ENCODE measurements around the gene DNAJB6. TPM values are rescaled to one million over a fixed set of nuclear protein-coding genes. Genes with fewer than 3 reads are reported as not detected.
"Not testable (repeated sequence)": the region's sequence is repeated elsewhere in the genome, so short reads cannot be mapped to it uniquely, and the experiment has no call there.

DNAJB6 gene
- total RNA-seq, 1 donor from 2014 or later = 26.3 TPM

- DNase-seq (ENCODE audit: low spot score) (no peak), ATAC-seq (peak; percentile 28)
These were observed 16.2 kb upstream of the DNAJB6 start for GRCh38 chr7:157320608-157320980.

DNA sequence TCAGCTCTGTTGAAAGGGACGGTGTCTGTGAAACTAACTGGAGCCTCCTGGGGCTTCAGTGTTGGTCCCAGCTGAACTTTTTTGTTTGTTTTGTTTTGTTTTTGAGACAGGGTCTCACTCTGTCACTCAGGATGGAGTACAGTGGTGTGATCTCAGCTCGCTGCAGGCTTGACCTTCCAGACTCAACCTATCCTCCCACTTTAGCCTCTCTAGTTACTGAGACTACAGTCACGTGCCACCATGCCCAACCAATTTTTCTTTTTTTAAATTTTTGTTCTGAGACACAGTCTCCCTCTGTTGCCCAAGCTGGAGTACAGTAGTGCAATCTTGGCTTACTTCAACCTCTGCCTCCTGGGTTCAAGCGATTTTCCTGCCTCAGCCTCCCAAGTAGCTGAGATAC lies 13.4 kb upstream of the DNAJB6 start:
- no peak for DNase-seq (ENCODE audit: low spot score)
- no peak for ATAC-seq

DNA sequence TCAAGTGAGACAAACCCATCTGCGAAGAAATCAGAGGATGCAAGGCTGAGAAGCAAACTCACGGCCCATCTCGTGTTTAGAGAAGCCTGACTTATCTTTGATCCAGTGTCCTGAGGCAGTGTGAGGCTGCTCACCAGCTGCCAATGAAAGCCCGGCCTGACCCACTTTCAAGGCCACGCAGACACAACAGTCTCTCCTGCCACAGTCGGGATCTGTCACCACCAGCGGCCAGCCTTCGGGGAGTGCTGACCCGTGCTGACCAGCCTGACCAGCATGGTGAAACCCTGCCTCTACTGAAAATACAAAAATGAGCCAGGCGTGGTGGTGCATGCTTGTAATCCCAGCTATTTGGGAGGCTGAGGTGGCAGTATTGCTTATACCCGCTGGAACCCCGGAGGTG lies 7.4 kb upstream of the DNAJB6 start:
- no peak for ATAC-seq
- no peak for DNase-seq (ENCODE audit: low spot score)

- ATAC-seq = not testable (repeated sequence)
These were observed 6.2 kb upstream of the DNAJB6 start for GRCh38 chr7:157330567-157330966.

DNA sequence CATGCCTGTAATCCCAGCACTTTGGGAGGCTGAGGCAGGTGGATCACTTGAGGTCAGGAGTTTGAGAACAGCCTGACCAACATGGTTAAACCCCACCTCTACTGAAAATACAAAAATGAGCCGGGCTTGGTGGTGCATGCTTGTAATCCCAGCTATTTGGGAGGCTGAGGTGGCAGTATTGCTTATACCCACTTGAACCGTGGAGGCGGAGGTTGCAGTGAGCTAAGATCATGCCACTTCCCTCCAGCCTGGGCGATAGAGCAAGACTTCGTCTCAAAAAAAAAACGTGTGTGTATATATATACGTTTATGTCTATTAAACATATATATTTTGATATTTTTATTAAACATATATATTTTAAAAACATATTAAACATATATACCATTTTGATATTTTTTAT lies 5.8 kb upstream of the DNAJB6 start:
- DNase-seq (ENCODE audit: low spot score); ATAC-seq: not testable (repeated sequence)

More at GRCh38 chr7:157330567-157330966, 6.2 kb upstream of the DNAJB6 start:
- DNase-seq (ENCODE audit: low spot score) = not testable (repeated sequence)

GRCh38 chr7:157335236-157335635 lies 1.6 kb upstream of the DNAJB6 start:
- no peak for ATAC-seq
- DNase-seq (ENCODE audit: low spot score) = no peak

- DNase-seq (ENCODE audit: low spot score) (no peak), ATAC-seq (no peak)
These were observed 817 bp upstream of the DNAJB6 start for GRCh38 chr7:157335991-157336382.

DNA sequence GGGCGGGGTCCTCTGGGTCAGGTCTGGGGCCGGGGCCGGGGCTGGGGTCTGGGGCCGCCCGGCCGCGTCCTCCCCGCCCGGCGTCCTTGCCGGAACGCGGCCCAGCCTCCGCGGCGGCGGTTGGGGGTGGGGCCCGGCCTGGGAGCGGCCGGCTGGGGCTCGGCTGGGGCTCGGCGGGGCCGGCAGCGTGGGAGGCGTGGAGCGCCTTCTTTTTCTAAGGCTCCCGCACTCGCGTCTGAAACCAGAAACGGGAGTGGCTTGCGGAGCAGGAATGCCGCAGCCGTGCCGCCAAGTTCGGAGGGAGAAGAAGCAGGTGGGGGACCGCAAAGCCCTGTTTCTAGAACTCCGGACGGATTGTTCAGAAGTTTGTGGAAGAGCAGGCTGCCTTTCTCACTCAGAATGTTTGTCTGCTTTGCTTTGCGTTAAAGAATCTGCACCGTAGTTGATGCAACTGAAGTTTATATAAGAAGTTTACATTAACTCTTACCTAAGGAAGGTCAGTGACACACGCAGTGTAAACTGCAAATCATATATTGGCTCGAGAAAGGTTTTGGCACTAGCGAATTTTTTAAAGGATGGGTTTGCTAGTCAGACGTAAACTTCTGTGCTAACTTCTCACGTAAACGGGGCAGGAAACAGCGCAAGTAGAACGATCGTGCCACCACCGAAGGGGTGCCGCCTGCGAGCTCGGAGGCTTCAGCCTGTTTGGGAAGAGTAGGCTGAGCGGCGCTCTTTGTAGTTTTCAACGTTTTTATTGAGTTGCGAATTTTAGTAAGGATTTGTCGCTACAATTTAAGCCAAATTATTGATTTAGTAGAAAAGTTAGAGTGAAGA lies 729 bp downstream of the DNAJB6 start:
- DNase-seq (ENCODE audit: low spot score) (peak; percentile 69), ATAC-seq (peak; percentile 80)

GRCh38 chr7:157339777-157340677 lies 3.2 kb downstream of the DNAJB6 start:
- DNase-seq (ENCODE audit: low spot score) (peak; percentile 54), ATAC-seq (peak; percentile 33)

DNA sequence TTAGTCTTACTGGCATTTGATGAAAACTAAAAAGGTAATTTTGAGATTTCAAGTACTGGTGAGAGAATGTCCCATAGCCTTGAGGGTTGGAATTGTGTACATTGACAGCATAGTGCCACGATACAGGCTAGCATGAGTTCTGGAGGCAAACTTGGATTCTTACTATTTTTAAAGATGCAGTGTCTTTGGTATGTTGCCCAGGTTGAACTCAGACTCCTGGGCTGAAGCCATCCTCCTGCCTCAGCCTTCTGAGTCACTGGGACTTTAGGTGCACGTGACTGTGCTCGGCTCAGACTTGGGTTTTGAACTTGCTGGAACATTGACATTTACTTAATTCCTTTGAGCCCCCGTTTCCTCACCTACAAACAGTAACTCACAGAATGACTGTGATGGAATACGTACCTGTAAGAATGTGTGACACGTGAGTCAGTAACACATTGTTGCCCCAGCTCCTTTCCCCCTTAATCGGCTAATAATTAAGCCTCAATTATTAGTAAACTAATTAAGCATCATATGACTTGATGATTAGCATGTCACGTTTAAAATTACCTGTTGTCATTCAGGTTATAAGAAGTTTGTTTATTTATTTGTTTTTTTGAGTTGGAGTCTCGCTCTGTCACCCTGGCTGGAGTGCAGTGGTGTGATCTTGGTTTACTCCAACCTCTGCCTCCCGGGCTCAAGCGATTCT lies 10.6 kb downstream of the DNAJB6 start:
- ATAC-seq (no peak), DNase-seq (ENCODE audit: low spot score) (no peak)

DNA sequence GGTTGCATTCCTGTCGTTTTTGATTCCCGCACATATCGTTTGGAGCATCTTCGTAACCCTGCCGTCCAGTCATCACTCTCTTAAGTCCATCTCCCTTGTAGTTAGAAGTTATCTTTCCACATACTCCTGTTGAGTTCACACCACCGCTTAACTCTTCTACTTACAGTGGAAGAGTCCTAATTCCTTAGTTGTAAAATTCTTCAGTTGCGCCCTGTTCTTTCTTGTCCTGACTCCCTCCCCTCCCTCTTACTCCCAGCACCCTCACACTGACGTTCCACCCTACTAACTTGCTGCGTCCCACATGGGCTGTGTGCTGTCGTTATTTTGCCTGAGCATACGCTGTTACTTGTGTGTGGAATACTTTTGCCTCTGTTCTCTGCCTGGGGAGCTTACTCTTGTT lies 11.7 kb downstream of the DNAJB6 start:
- DNase-seq (ENCODE audit: low spot score) (no peak), ATAC-seq (no peak)

DNA sequence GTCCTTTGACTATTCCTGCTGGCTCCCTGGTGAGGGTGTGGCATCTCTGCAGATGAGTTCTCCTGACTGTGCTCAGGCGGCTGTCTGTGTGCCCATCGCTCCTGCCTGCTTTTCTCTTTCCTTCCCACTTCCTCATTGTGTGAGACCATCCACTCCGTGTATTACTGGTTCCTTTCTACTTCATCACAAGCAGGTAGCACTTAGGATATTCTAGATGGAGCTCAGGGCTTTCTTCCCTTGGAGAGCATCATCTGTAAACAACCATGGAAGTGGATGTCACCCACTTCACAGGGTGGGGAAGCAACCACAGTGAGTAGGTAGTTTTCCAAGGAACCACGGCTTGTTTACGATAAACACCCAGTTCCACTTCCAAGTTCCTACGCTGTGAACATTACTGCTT lies 15.7 kb downstream of the DNAJB6 start:
- DNase-seq (ENCODE audit: low spot score) (no peak), ATAC-seq (no peak)

DNA sequence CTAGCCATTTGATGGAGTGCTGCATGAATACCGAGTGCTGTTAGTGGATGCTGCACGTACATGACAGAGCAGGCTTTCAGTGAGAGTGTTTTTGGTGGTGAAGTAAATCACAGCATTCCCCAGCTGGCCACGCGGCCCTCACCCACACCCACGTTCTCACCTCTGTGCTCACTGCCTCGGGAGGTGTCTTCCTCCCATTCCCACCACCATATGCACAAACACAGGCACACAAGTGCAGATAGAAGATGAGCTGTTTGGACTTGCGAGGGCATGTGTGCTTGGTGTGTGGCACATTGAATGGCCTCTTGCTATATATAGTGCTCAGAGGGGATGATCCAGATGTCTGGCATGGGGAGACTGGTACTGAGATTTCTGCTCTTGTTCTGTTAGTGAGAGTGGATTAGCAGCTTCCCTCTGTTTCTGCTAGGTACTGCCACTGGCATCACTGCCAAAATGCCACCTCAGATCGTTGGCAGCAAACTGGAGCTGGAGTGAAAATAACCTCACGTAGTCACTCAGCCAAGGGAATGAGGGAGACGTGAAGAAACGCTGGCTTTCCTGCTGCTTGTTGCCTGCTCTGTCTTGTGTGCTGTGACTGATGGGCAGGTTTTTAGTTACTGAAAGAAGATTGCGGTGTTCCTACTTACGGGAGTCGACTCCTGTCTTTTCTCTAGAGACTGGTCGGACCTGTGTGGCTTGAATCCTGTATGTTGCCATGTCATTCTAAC lies 19.1 kb downstream of the DNAJB6 start:
- no peak for DNase-seq (ENCODE audit: low spot score)
- ATAC-seq = peak; percentile 81

DNA sequence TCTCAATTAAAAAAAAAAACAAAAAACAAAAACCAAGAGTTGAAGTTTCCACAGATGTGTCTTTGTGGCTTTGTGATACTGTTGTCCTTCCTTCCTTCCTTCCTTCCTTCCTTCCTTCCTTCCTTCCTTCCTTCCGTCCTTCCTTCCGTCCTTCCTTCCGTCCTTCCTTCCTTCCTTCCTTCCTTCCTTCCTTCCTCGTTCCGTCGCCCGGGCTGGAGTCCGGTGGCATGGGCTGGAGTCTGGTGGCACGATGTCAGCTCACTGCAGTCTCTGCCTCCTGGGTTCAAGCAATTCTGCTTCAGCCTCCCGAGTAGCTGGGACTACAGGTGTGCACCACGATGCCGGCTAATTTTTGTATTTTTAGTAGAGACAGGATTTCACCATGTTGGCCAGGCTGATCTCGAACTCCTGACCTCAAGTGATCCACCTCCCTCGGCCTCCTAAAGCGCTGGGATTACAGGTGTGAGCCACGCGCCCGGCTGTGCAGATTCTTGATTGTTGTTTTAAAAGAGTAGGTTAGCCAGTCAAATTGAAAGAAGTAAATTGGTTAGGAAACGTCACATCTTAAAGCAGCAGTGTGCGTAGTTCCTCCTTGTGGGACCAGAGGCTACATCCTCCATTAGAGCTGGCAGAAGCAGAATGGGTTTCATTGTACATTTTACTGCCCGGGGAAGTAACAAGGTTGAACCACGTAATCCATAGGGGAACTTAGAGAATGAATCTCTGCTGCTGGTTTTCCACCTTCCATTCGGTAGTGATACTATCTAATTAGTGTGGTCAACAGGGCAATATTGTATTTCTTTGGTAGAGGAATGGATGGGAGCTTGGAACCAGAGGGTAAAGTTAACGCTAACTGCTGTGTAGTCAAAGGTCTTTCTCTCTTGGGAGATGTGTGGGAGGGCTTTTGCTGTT lies 20.6 kb downstream of the DNAJB6 start:
- no peak for DNase-seq (ENCODE audit: low spot score)
- ATAC-seq = peak; percentile 12

GRCh38 chr7:157358041-157358752 lies 21.4 kb downstream of the DNAJB6 start:
- no peak for DNase-seq (ENCODE audit: low spot score)

DNA sequence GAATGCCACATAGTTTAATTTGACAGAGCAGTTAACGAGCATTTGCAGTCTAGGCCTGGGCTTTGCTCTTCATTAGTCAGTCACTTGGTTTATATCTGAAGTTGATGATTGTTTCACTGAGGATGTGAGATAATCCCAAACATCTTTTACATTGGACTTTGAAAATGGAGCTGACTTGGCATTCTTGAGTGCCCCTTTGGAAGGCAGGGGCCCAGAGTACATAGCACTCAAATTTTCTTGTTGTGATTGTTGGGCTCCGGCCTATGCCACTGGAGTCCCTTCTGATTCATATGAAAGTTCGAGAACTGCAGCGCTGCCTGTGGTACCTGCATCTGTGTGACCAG lies 21.9 kb downstream of the DNAJB6 start:
- DNase-seq (ENCODE audit: low spot score) (no peak), ATAC-seq (no peak)

More at GRCh38 chr7:157358041-157358752, 21.4 kb downstream of the DNAJB6 start:
- ATAC-seq = no peak

DNA sequence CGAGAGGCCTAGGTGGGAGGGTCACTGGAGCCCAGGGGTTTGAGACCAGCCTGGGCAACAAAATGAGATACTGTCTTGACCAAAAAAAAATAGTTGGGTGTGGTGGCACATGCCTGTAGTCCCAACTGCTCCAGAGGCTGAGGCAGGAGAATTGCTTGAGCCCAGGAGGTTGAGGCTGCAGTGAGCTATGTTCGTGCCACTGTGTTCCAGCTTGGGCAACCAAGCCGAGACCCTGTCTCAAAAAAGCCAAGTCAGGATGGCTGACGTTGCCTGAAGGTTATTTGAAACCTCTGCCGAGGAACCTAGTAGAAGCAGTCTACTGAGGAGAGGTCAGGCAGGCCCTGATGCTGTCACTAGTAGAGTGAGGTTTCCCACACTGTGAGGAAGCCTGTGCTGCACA lies 22.8 kb downstream of the DNAJB6 start:
- ATAC-seq = no peak
- no peak for DNase-seq (ENCODE audit: low spot score)

DNA sequence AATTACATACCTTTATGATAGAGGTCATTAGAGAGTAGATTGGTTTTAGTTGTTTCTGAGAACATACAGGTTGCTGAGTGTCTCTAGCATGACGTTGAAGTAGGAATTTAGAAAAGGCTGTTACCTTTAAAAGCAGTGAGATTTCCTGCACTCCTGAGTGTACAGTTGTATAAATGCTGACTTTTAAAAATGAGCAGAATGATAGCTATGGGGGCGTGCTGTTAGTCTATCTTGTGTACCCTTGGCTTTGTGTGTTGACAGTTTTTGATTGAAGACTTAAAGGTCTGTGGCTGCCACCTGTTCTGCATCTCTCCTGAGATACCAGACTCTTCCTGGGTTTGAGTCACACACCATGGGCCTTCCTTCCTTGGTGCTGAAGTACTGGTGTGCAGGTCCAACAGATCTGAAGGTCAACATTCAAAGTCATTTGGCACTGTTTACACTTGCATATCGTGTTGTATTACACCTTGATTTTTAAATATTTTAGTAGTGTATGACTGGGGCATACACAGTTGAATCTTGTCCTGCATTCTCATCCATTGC lies 23.8 kb downstream of the DNAJB6 start:
- DNase-seq (ENCODE audit: low spot score) = no peak
- ATAC-seq = no peak

DNA sequence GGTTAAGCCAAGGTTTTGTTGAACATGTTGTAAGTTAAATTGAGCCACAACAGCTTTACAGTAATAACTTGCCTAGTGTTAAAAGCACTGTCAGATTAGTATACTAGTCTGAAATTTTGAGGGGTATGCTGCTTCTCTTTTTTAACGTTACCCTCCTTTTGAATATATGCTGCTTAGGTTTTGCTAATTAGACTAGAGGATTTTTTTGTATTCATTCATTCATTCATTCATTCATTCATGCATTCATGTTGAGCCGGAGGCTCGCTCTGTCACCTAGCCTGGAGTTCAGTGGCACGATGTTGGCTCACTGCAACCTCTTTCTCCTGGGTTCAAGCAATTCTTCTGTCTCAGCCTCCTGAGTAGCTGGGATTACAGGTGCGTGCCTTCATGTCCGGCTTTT lies 24.7 kb downstream of the DNAJB6 start:
- ATAC-seq = no peak
- DNase-seq (ENCODE audit: low spot score) = no peak

All from left lobe of liver (tissue), 2 donors.